HEK293T (cell line): Measurements from ENCODE around the gene IFT80.

Source experiments
- CTCF ChIA-PET: fragments of 350-600 bp; formaldehyde crosslinking; extraction: SDS; loops from one replicate; lab custom pipeline; 2021; ENCODE audit warnings: antibody characterized with exemption, inconsistent platforms; lab: Yijun Ruan, JAX
- POLR2A ChIA-PET: fragments of 350-600 bp; formaldehyde crosslinking; extraction: SDS; loops from one replicate; lab custom pipeline; 2020; ENCODE audit warnings: antibody characterized with exemption, inconsistent platforms; lab: Yijun Ruan, JAX
- DNase-seq: peaks from one replicate; pipeline ENCODE4 v3.0.0; 2012; ENCODE audit warnings: mixed read lengths; ENCODE audit errors: extremely low spot score
- ARNT ChIP-seq: fragments of 450-650 bp; IDR thresholded peaks from 2 replicates; pipeline ENCODE4 v1.6.1; 2017; ENCODE audit warnings: mild to moderate bottlenecking
- BHLHE40 ChIP-seq: fragments of 450-650 bp; IDR thresholded peaks from 2 replicates; pipeline ENCODE4 v1.6.1; 2016; ENCODE audit warnings: mild to moderate bottlenecking, moderate library complexity, borderline replicate concordance
- CTBP1 ChIP-seq: fragments of 450-650 bp; IDR thresholded peaks from 2 replicates; pipeline ENCODE4 v1.6.1; 2016; ENCODE audit warnings: borderline replicate concordance
- ELF4 ChIP-seq: fragments of 450-650 bp; IDR thresholded peaks from 2 replicates; pipeline ENCODE4 v1.6.1; 2017; ENCODE audit warnings: antibody characterized with exemption
- FOXA1 ChIP-seq: fragments of 450-650 bp; IDR thresholded peaks from 2 replicates; pipeline ENCODE4 v1.6.1; 2016; ENCODE audit warnings: mild to moderate bottlenecking
- FOXK2 ChIP-seq: fragments of 450-650 bp; IDR thresholded peaks from 2 replicates; pipeline ENCODE4 v1.6.1; 2016; ENCODE audit warnings: mild to moderate bottlenecking
- FOXM1 ChIP-seq: fragments of 450-650 bp; IDR thresholded peaks from 2 replicates; pipeline ENCODE4 v1.6.1; 2017; ENCODE audit warnings: mild to moderate bottlenecking, borderline replicate concordance
- HDGF ChIP-seq: fragments of 450-650 bp; IDR thresholded peaks from 2 replicates; pipeline ENCODE4 v1.6.1; 2017; ENCODE audit warnings: antibody characterized with exemption, borderline replicate concordance
- L3MBTL2 ChIP-seq: fragments of 450-650 bp; conservative IDR thresholded peaks from 2 replicates; pipeline ENCODE4 v1.6.1; 2016; ENCODE audit warnings: mild to moderate bottlenecking
- LEF1 ChIP-seq: fragments of 450-650 bp; IDR thresholded peaks from 2 replicates; pipeline ENCODE4 v1.6.1; 2017; ENCODE audit warnings: mild to moderate bottlenecking, borderline replicate concordance
- NFRKB ChIP-seq: fragments of 450-650 bp; IDR thresholded peaks from 2 replicates; pipeline ENCODE4 v1.6.1; 2016; ENCODE audit warnings: mild to moderate bottlenecking, moderate library complexity
- SP1 ChIP-seq: fragments of 450-650 bp; IDR thresholded peaks from 2 replicates; pipeline ENCODE4 v1.6.1; 2017
- SUZ12 ChIP-seq: fragments of 450-650 bp; IDR thresholded peaks from 2 replicates; pipeline ENCODE4 v1.6.1; 2016; ENCODE audit warnings: mild to moderate bottlenecking
- TARDBP ChIP-seq: fragments of 450-650 bp; IDR thresholded peaks from 2 replicates; pipeline ENCODE4 v1.6.1; 2016
- ZNF384 ChIP-seq: fragments of 450-650 bp; IDR thresholded peaks from 2 replicates; pipeline ENCODE4 v1.6.1; 2016
- TF ChIP-seq, protein P1 (sequence below): fragments of 450-650 bp; IDR thresholded peaks from 2 replicates; pipeline ENCODE4 v1.6.1; 2016

Gene IFT80

DNA sequence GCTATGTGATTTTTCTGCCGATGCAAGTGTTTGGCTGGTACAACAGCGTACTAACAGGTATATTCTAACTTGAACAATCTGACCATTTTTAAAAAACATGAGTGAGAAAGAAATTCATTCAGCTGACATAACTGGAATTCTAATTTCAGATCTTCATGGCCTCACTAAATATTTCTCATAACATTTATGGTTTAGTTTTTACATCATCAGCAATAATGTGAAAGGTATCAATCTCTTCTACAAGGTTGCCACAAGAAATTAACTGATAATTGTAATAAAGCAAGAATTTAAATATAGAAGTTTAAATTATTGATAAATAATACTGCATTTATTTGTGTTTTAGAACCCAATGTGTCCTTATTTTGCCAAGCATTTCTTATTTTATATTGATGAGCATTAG, 179.0 kb downstream of the IFT80 start:
- CTCF ChIA-PET = interaction anchor here (1.4 kb wide), 1 partner anchor 9 kb away, joined by 6 read pairs; no protein-coding TSS in a partner anchor
- TF ChIP-seq TARDBP (no peak), FOXM1 (no peak), NFRKB (no peak), SP1 (no peak), ZNF384 (no peak), L3MBTL2 (no peak), LEF1 (no peak), HDGF (no peak), FOXK2 (no peak), BHLHE40 (no peak), FOXA1 (no peak), CTBP1 (no peak), ELF4 (no peak), ARNT (no peak), SUZ12 (no peak)
- TF ChIP-seq, protein P1, sequence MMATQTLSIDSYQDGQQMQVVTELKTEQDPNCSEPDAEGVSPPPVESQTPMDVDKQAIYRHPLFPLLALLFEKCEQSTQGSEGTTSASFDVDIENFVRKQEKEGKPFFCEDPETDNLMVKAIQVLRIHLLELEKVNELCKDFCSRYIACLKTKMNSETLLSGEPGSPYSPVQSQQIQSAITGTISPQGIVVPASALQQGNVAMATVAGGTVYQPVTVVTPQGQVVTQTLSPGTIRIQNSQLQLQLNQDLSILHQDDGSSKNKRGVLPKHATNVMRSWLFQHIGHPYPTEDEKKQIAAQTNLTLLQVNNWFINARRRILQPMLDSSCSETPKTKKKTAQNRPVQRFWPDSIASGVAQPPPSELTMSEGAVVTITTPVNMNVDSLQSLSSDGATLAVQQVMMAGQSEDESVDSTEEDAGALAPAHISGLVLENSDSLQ = no peak
- POLR2A ChIA-PET = no interaction called here
- DNase-seq = no peak

GRCh38 chr3:160218136-160218535, 180.9 kb downstream of the IFT80 start:
- DNase-seq = no peak
- ChIA-PET POLR2A (no interaction called here), CTCF (interaction anchor here (0.6 kb wide), 1 partner anchor 473 kb away, joined by 3 read pairs; no protein-coding TSS in a partner anchor)
- TF ChIP-seq ZNF384 (no peak), FOXM1 (no peak)

DNA sequence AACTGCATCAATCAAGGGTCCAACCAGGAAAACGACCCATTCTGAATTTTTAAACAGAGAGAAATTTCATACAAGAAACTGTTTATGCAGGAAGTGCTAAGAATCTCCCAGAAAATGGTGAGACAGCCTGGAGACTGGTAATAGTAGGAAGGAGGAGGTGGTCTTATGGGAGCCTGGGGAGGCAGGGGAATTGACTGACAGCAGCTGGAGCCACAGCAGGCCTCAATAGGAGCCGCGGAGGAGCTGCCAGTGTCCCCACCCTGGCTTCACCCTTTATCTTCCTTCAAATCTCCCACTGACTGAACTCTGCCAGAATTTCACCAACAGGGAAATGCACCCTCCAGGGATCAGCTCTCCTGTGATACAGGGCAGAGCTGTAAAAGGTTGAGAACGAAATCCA, 181.3 kb downstream of the IFT80 start:
- CTCF ChIA-PET = no interaction called here
- TF ChIP-seq HDGF = no peak
- no peak for TF ChIP-seq TARDBP
- DNase-seq = no peak
- POLR2A ChIA-PET = no interaction called here

DNA sequence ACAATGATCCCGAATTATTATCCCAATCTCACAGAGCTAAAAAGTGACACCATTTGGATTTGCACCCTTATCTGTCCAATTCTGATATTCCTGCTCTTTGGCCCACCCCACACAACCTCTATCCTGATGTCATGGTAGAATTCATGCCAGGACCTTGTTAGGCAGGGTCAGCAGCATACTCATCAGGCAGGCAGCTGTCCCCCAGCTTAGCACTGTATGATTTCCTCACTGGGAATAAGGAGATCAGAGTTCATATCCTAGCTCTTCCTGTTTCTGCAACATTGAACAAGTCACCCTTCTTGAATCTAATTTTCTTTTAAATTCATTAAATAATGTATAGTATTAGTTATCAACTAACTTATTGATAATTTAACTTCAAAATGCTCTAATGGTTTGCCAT, 185.8 kb downstream of the IFT80 start:
- ChIA-PET POLR2A (no interaction called here), CTCF (interaction anchor here (0.7 kb wide), 1 partner anchor 380 kb away, joined by 3 read pairs; no protein-coding TSS in a partner anchor)
- TF ChIP-seq BHLHE40 (no peak), FOXA1 (no peak)
- no peak for DNase-seq

DNA sequence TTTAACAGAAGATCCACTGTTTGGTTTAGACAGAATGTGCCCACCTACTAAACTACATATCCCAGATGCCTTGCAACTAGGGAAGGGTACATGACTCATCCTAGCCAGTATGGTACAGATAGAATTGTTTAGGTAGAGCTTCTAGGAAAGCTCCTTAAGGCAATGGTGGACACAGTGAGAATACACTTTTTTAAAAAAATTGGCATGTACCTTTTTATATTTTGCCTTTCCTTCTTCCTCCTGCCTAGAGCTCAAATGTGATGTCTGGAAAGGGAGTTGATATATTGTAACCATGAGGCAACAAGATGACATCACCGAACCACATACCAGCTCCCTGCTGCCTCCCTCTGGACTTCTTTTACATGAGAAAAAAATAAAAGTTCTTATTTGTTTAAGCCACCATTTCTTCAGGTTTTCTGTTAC, 188.2 kb downstream of the IFT80 start:
- POLR2A ChIA-PET = no interaction called here

DNA sequence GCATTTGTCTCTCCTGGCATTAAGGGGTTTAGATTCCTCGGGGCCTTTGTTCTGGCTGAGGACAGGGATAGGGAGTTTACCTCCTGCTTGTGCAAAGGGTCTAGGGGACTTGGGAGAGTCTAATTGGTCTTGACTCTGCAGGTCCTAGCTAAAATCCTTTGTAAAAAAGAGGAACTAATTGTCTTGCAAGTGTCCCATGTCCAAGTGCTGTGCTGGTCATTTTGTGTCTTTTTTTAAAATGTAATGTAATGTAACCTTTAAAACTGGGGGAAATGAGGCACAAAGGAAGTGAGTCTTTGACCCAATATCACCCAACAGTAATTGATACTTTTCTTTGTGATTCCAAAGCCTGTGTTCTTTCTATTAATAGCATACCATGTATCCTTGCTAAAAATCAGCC, 188.7 kb downstream of the IFT80 start:
- no peak for DNase-seq
- TF ChIP-seq CTBP1 (no peak), L3MBTL2 (no peak), BHLHE40 (no peak), HDGF (no peak), FOXA1 (no peak), NFRKB (no peak), SUZ12 (no peak), FOXK2 (no peak), ELF4 (no peak), SP1 (no peak), LEF1 (no peak), TARDBP (no peak), FOXM1 (no peak), ZNF384 (no peak), ARNT (no peak)
- TF ChIP-seq, protein P1 = no peak
- CTCF ChIA-PET = interaction anchor here (0.5 to 1.6 kb wide), 4 partner anchors 10 to 47 kb away, joined by 3 to 6 read pairs (median 6); partner anchors contain the start of gene C3orf80
- POLR2A ChIA-PET = no interaction called here

More for the DNA sequence above, 188.2 kb downstream of the IFT80 start:
- 0 out of 2 replicates have a peak, but pooled peaks have one; percentile 50 for TF ChIP-seq ZNF384
- TF ChIP-seq ARNT = no peak
- TF ChIP-seq CTBP1 = no peak
- no peak for TF ChIP-seq L3MBTL2
- no peak for TF ChIP-seq LEF1
- TF ChIP-seq FOXK2 = no peak
- no peak for TF ChIP-seq SP1
- TF ChIP-seq BHLHE40 = no peak
- no peak for TF ChIP-seq FOXA1
- no peak for TF ChIP-seq ELF4
- no peak for TF ChIP-seq TARDBP
- TF ChIP-seq SUZ12 = no peak
- TF ChIP-seq NFRKB = no peak
- TF ChIP-seq, protein P1 = peak; percentile 54; the same call in 1 of the 2 replicates
- CTCF ChIA-PET = interaction anchor here (0.5 to 1.6 kb wide), 4 partner anchors 9 to 48 kb away, joined by 3 to 6 read pairs (median 6); partner anchors contain the start of gene C3orf80
- DNase-seq = peak; percentile 43
